IMR-90 (cell line): Measurements from ENCODE around the gene CTAG2.
"Not testable (repeated sequence)": the region's sequence is repeated elsewhere in the genome, so short reads cannot be mapped to it uniquely, and the experiment has no call there.

ENCODE experiments used
- CEBPB ChIP-seq: IDR thresholded peaks from 2 replicates; pipeline ENCODE4 v1.6.1; 2012; ENCODE audit warnings: low read depth, low read length, improper control_type of control experiment
- CTCF ChIP-seq: conservative IDR thresholded peaks from 2 replicates; pipeline ENCODE4 v1.5.1; 2012; ENCODE audit warnings: mild to moderate bottlenecking, low read depth, low read length, improper control_type of control experiment
- FOS ChIP-seq: fragments of 150-350 bp; IDR thresholded peaks from 2 replicates; pipeline ENCODE4 v1.6.1; 2016; ENCODE audit warnings: low read depth, low read length
- MAZ ChIP-seq: IDR thresholded peaks from 2 replicates; pipeline ENCODE4 v1.6.1; 2012; ENCODE audit warnings: low read depth, mild to moderate bottlenecking, low read length, improper control_type of control experiment, moderate library complexity, borderline replicate concordance
- MXI1 ChIP-seq: IDR thresholded peaks from 2 replicates; pipeline ENCODE4 v1.6.1; 2012; ENCODE audit warnings: low read depth, mild to moderate bottlenecking, low read length, moderate library complexity, borderline replicate concordance
- POLR2A ChIP-seq: IDR thresholded peaks from 2 replicates; pipeline ENCODE4 v1.6.1; 2012; ENCODE audit warnings: mild to moderate bottlenecking, low read depth, low read length
- RAD21 ChIP-seq: IDR thresholded peaks from 2 replicates; pipeline ENCODE4 v1.6.1; 2012; ENCODE audit warnings: low read length, improper control_type of control experiment
- RFX5 ChIP-seq: IDR thresholded peaks from 2 replicates; pipeline ENCODE4 v1.8.0; 2012; ENCODE audit warnings: low read depth, mild to moderate bottlenecking, low read length, moderate library complexity
- SMC3 ChIP-seq: fragments of 150-350 bp; IDR thresholded peaks from 2 replicates; pipeline ENCODE4 v1.6.1; 2016; ENCODE audit warnings: low read depth, mild to moderate bottlenecking, antibody characterized with exemption, low read length, moderate library complexity

GRCh38 chrX:154613586-154613985, 39.8 kb downstream of the CTAG2 start:
- not testable (repeated sequence) for TF ChIP-seq MXI1, CTCF, FOS, POLR2A, RFX5, CEBPB, MAZ, RAD21, SMC3
